Right ventricle myocardium superior (tissue), 1 donor: ENCODE measurements around the gene ITPR1. TPM values are rescaled to one million over a fixed set of nuclear protein-coding genes. Genes with fewer than 3 reads are reported as not detected.
A peak's percentile ranks its signal among the peaks of the same experiment; 100 is the strongest.

Source experiments
- ATAC-seq: fragments of 200-7000 bp; cut with Tn5 transposase; one replicate; pipeline ENCODE4 v1.9.1; 2020; ENCODE audit warnings: mild to moderate bottlenecking; ENCODE audit not compliant: poor library complexity
- DNase-seq: peaks from one replicate; pipeline ENCODE4 v3.0.0-alpha.2; 2020
- intact Hi-C: fragments of 100-400 bp; cut with DNase I; formaldehyde crosslinking; loops from one replicate; pipeline ENCODE4 v1.11.2; 2022
- total RNA-seq: library from RNA; stranded (reverse); fragmentation: NEBNext Ultra II Directional; extraction: Animal tissue kit (Norgen Biotek cat#: 25700); gene quantifications from one replicate; pipeline ENCODE4 v1.2.1, GENCODE V29; 2021
- donor health status: DM: no; HTN: yes; CAD: no; lungs with severe emphysema.

ITPR1 gene
- total RNA-seq, 1 donor from 2014 or later = 17.1 TPM

DNA sequence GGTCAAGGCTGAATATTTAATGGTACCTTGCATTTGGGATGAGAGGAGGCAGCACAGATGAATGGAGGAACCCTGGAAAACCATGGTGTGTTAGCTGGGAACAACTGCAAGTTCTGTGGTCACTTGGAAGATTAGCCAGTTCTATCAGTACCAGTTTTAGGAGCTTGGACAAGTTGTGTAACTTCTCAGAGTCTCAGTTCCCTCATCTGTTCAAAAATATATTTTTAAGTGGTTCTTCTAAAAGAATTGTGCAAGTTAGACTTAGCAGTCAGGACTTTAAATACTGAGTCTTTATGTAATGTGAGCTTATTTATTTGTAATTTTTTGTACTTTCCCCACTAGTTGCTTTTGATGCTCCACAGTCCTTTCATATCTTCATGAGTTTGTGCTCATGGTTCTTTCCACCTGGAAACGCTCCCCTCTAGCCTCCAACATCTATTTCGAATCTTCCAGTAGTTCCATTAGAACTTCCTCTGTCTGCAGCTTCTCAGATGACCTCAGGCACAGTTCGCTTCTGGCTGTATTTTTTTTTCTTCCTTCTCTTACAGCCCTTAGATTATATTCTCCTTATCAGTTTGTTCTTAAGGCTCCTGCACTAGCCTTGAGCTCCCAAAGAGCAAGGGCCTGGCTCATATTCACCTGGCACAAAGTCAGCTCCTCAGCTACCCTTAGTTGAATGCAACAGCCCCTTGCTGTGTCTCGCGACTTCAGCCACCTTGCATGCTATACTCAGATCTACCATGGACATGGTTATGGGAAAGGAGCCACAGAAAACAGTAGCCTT lies 27.1 kb downstream of the ITPR1 start:
- DNase-seq = no peak
- ATAC-seq = no peak
- intact Hi-C loops = no loop called here

GRCh38 chr3:4522947-4523346 lies 29.8 kb downstream of the ITPR1 start:
- intact Hi-C loops = no loop called here
- DNase-seq = no peak
- peak; percentile 57 for ATAC-seq

- ATAC-seq = peak; percentile 17
- intact Hi-C loops = no loop called here
These were observed 30.9 kb downstream of the ITPR1 start for GRCh38 chr3:4523710-4524698.

DNA sequence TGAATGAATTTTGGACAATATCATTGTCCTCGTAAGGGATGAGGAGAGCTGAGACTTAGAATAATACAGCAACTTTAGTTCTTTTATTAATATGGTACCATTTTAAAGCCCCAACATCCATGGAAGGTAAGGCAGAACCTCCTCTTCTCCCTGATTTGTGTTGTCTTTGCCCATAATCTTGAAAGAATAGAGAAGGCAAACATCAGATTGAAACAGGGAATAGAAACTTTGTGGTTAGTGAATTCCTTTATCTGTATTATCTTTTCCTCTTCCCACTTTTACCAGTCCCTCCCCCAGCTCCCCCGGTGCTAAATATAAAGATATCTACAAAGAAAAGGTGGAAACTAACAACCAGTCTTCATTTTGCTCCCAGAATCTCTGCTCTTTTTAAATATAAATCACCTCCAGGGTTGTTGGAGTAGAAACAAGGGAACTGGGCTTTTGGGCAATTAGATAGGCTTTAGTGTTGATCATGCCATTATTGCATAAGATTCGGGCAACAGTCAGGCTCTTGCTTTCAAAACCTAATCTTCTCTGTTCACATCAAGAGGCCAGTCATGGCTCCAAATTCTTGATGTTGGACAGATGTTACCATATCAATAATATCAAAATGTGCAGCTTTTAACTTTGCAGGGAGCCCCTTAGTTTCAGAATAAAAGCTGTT lies 32.5 kb downstream of the ITPR1 start:
- ATAC-seq (no peak), DNase-seq (no peak)
- intact Hi-C loops = no loop called here

More at GRCh38 chr3:4523710-4524698, 30.9 kb downstream of the ITPR1 start:
- no peak for DNase-seq

DNA sequence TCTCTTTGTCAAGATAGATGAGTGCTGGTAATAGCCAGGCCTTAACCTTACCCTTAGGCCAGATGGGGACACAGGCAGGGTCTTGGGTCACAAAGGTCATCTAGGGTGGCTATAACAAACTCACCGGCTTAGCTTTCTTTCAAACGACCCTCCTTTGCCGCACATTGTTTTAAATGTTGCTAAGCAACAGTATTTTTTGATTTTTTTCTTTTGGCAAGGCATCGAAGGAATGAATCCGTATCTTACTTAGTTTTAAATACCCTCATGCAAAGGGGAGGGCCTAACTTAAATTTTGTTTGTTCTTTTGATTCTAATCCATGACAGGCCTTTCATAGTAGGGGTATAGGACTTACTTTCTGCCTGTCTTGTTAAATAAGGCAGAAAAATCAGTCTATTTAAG lies 35.2 kb downstream of the ITPR1 start:
- DNase-seq = no peak
- intact Hi-C loops = no loop called here
- ATAC-seq = no peak

DNA sequence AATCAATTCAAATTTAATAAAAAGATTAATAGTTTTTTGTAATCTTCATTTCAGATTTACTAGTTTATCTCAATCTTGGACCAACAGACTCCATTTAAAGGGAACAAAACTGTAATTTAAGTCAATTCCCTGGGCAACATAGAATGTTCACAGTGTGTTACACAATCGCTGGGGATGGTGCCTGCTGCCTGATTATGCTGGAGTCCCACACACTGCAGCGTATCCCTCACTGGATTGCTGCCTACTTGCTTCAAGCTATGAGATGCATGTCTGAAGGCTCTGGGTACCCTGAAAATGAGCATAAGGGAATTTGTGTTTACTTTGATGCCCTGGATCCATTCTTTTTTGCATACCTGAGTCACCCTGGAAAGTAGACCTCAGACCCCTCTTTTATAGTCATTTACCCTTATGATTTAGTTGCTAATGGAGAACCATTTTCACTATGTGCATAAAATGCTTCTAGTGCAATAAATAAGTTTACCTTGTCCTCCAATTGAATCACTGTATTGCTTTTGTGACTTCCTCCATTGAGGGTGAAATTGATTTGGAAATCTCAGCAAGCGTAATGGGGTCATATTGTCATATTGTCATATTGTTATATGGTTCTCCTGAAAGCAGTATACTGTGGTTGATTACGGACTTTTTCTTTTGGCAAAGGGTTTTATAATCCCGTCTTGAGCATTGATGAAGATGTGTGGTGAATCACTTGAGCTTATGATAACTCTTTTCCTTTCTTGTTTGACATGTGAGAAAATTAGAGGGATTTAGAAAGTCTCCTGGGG lies 35.9 kb downstream of the ITPR1 start:
- intact Hi-C loops = no loop called here
- ATAC-seq = peak; percentile 65
- peak; percentile 55 for DNase-seq

DNA sequence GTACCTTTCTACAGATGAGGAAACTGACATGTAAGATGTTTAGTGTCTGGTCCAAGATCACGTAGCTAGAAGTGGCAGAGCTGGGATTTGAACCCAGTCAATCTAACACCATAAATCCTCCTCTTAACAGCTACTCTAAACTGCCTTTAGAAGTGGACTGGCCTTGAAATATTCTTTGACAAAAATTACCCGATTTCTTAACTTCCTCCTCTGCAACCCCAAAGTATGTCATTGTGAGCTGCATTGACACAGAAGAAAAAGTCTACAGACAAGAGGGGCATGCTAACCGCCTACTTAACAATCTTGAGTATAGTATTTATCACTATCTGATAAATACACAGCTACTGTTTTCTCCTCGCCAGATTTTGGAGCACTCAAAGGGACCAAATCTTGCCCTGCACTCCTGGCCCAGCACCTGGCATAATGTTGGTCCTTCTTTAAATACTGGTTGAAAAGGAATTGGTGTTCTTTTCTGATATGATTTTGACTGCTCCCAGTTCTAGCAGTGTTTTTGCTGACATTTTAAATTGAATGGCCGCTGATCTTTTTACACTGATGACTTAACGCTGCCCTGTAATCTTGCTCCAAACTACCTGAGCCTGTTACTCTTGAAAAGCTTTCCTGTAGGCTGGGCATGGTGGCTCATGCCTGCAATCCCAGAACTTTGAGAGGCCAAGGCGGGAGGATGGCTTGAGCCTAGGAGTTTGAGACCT lies 36.9 kb downstream of the ITPR1 start:
- intact Hi-C loops = no loop called here
- ATAC-seq (no peak), DNase-seq (no peak)

DNA sequence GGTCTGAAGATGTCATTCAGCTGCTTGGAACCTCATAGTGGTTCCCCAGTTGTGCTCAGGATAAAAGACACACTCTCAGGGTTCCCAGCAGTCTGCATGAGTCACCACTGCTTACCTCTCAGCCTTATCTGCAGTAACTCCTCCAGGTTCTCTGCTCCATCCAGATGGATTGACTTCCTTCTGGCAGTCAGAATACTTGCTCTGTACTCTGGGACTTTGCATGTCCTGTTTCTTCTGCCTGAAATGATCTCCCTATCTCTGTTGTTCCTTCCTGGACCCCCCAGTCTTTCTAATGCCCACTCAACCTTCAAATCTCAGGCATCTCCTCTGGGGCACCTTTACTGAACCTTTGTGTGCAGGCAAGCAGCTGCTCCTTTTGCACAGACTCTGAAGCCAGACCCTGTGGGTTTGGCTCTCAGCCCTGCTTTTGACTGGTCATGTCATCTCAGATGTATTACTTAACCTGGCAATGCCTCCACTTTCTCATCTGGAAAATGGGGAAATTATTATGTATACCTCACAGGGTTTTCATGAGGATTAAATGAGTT lies 38.4 kb downstream of the ITPR1 start:
- no peak for DNase-seq
- intact Hi-C loops = no loop called here
- ATAC-seq = no peak

DNA sequence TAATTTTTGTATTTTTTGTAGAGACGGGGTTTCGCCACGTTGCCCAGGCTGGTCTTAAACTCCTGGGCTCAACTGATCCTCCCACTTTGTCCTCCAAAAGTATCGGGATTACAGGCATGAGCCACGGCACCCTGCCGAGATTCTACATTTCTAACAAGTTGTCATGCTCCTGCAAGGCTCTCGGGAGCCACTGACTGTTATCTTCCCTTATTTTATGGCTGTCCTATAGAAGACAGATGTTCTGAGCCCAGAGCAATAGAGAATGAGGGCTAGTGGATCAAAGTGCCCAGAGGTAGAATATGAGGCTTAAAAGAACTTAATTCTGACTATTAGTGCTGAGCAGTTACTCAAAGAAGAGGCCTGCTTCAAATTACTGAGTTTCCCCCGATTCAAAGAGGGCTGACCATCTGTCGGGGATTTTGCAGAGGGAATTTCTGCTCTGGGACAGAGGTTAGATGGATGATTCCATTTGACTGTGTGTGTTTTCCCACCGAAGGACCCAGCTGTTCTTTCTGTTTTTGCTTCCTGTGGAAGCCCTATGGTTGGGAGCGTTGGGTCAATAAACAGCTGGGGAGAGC lies 39.5 kb downstream of the ITPR1 start:
- intact Hi-C loops = no loop called here
- ATAC-seq (peak; percentile 45), DNase-seq (no peak)

DNA sequence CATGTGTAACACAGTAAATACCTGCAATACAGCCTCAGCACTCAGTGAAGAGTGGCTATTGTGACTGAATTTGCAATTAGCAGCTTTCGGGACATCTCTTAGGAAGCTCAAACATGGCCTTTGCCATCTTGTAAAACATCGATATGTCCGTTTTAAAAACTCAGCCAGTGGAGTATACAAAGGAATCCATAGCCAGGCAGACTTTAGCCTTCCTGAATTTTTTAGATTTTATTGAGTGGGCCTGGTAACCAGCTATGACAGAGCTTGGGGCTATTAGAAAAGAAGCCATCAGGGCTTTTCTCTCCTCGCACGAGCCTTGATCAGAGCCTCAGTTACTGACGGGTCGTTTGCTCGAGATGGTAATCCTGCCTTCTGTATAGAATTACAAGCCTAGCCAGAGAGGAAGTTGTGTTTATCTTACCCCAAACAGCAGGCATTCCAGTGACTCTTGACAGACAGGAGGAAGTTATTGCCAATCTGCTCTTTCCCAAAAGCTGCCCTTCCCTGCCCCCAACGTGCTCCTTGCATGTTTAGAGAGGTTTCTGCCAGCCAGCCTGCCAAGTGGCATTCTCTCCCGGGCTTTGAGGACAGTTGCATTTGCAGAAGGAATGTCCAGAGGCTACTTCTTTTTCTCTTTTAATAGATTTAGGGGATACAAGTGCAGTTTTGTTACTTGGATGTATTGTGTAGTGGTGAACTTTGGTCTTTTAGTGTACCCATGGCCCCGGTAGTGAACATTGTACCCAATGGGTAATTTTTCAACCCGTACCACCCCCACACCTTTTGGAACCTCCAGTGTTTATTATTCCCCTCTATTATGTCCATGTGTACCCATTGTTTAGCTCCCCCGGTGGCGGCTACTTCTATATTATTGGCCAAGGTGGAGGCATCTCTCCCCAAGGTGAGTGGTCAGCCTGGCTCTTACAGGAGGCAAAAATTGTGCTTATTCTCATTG lies 40.6 kb downstream of the ITPR1 start:
- DNase-seq = peak; percentile 66
- intact Hi-C loops = no loop called here
- ATAC-seq = peak; percentile 51

GRCh38 chr3:4534906-4535305 lies 41.8 kb downstream of the ITPR1 start:
- peak; percentile 29 for ATAC-seq
- DNase-seq = no peak
- intact Hi-C loops = no loop called here

DNA sequence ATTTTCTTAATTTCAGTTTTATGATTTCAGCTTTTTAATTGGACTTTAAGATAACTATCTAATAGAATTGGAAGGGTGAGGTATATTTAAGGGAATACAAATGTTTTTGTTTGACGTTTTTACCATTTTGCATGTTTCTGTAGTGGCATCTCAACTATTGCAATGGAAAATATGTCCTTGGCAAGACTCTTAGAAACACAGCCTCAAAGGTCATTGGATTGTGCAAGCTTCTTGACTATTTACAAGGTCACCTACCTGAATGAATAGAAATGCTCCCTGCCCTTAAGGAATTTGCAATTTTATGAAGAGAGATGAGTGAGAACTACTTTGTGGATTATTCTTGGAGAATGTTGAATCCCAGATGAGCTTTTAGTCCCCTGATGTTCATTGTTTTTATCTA lies 43.1 kb downstream of the ITPR1 start:
- ATAC-seq (no peak), DNase-seq (no peak)
- intact Hi-C loops = no loop called here

DNA sequence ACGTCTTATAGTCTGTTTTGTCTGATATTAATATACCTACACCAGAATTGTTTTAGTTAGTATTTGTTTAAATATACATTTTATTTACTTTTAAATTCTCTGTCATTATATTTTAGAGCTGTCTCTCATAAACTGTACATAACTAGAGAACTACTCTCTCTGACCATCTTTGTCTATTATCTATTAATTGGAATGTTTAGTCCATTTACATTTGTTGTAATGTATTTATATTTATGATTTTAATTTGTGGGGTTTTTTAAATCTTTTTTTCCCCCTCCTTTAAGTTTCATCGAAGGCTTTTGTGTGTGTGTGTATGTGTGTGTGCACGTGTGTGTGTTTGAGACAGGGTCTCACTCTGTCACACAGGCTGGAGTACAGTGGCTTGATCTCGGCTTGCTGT lies 47.1 kb downstream of the ITPR1 start:
- intact Hi-C loops = no loop called here
- ATAC-seq (no peak), DNase-seq (no peak)

GRCh38 chr3:4543110-4543509 lies 50.0 kb downstream of the ITPR1 start:
- no peak for DNase-seq
- intact Hi-C loops = no loop called here
- ATAC-seq = no peak

- ATAC-seq = no peak
These were observed 53.4 kb downstream of the ITPR1 start for GRCh38 chr3:4546346-4547178.

More at GRCh38 chr3:4546346-4547178, 53.4 kb downstream of the ITPR1 start:
- intact Hi-C loops = no loop called here
- no peak for DNase-seq
